Measurements from ENCODE around the gene ABHD15. TPM values are rescaled to one million over a fixed set of nuclear protein-coding genes. Genes with fewer than 3 reads are reported as not detected.

The ABHD15 gene, protein sequence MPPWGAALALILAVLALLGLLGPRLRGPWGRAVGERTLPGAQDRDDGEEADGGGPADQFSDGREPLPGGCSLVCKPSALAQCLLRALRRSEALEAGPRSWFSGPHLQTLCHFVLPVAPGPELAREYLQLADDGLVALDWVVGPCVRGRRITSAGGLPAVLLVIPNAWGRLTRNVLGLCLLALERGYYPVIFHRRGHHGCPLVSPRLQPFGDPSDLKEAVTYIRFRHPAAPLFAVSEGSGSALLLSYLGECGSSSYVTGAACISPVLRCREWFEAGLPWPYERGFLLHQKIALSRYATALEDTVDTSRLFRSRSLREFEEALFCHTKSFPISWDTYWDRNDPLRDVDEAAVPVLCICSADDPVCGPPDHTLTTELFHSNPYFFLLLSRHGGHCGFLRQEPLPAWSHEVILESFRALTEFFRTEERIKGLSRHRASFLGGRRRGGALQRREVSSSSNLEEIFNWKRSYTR
- total RNA-seq (2013), result 6.8 TPM
- 1 to 10 TPM; 3.1 to 4.6 (median 3.6) TPM for polyA plus RNA-seq
- 6.8 and 9.3 TPM in 2 replicates for polyA minus RNA-seq
- 0.64 to 8.0 (median 5.9) reads per million in 11 experiments for total RNA-seq

DNA sequence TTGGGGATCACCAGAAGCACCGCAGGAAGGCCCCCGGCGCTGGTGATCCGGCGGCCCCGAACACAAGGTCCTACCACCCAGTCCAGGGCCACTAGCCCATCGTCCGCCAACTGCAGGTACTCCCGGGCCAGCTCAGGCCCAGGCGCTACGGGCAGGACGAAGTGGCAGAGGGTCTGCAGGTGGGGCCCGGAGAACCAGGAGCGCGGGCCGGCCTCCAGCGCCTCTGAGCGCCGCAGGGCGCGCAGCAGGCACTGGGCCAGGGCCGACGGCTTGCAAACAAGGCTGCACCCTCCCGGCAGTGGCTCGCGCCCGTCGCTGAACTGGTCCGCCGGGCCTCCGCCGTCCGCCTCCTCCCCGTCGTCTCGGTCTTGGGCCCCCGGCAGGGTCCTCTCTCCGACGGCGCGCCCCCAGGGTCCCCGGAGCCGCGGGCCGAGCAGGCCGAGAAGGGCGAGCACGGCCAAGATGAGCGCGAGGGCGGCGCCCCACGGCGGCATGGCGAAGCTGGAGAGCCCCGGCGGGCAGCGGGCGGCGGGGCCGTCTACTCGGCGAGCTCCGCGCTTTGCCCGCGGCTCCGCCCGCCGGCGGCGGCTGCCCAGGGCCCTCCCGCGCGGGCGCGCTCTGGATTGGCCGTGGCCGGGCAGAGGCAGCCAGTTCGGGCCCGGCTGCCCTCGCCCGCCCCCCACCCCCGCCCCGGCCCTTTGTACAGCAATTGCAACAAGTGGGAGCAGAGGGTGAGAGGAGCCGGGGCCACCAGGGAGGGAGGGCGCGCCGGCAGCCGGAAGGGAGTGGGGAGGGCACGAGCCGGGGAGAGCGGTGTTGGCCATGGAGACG lies at the start of gene ABHD15:
TSS of gene ABHD15 (minus strand) at position 565 of the 831 bp plus-strand sequence. CDS start at position 494, 71 bp downstream.
- Histone ChIP-seq H3K4me2 (replicated peaks; ENCODE audit: extremely low read depth, low read length, poor library complexity, severe bottlenecking) (peak within 1 kb of the TSS; percentile 100), H3K9me3 (replicated peaks in 1 of 2; ENCODE audit: control insufficient read depth in 1 of 2, insufficient read depth in 1 of 2, low read length in 2 of 2) (no peaks in the 10 kb centered on the region), H3K27me3 (ENCODE audit: control insufficient read depth in 2 of 2, insufficient read depth in 2 of 2, low read length in 2 of 2) (no peaks in the 10 kb centered on the region), H3K9ac (ENCODE audit: insufficient read depth, low read length, poor library complexity, severe bottlenecking) (peak within 1 kb of the TSS; percentile 58), H3K4me1 (ENCODE audit: control insufficient read depth in 1 of 2, insufficient read depth in 2 of 2, low read length in 2 of 2) (peaks cover 46 to 48% of the 10 kb centered on the region in 2 donors), H3K79me2 (ENCODE audit: insufficient read depth, low read length) (peaks cover 41% of the 10 kb centered on the region), H3K4me3 (replicated peaks in 1 of 3; ENCODE audit: low read depth in 2 of 3, low read length in 3 of 3) (peak within 1 kb of the TSS; percentile 76 to 97 (median 87)), H4K20me1 (ENCODE audit: insufficient read depth, low read length) (peaks cover 10% of the 10 kb centered on the region), H3K27ac (ENCODE audit: low read depth in 1 of 2, low read length in 2 of 2) (peak within 1 kb of the TSS in 1 of 2 donors; percentile 70), H2AFZ (ENCODE audit: insufficient read depth, low read depth, low read length, poor library complexity, severe bottlenecking) (peak within 1 kb of the TSS; percentile 96), H3K36me3 (replicated peaks in 1 of 2; ENCODE audit: control insufficient read depth in 1 of 2, insufficient read depth in 2 of 2, low read length in 2 of 2) (no peaks in the 10 kb centered on the region)
- WGBS (ENCODE audit: insufficient coverage), result under 1% methylated on average over 90 of the region's 94 CpGs
- Mint-ChIP-seq H3K27ac (peak within 1 kb of the TSS in 6 of 7 donors; percentile 28 to 93 (median 72)), H3K27me3 (ENCODE audit: low read depth in 3 of 3) (peaks cover 0 to 7% (median 2%) of the 10 kb centered on the region in 3 donors), H3K9me3 (no peaks in the 10 kb centered on the region), H3K4me1 (peaks cover 54% of the 10 kb centered on the region), H3K4me3 (peak within 1 kb of the TSS; percentile 95 to 97), H3K36me3 (peaks cover 22% of the 10 kb centered on the region in 2 donors)
- intact Hi-C loops (cut with micrococcal nuclease), result loop anchor here (10.0 kb wide), 2 partner anchors 48 to 202 kb away; no protein-coding TSS in a partner anchor
- TF ChIP-seq, protein P1, sequence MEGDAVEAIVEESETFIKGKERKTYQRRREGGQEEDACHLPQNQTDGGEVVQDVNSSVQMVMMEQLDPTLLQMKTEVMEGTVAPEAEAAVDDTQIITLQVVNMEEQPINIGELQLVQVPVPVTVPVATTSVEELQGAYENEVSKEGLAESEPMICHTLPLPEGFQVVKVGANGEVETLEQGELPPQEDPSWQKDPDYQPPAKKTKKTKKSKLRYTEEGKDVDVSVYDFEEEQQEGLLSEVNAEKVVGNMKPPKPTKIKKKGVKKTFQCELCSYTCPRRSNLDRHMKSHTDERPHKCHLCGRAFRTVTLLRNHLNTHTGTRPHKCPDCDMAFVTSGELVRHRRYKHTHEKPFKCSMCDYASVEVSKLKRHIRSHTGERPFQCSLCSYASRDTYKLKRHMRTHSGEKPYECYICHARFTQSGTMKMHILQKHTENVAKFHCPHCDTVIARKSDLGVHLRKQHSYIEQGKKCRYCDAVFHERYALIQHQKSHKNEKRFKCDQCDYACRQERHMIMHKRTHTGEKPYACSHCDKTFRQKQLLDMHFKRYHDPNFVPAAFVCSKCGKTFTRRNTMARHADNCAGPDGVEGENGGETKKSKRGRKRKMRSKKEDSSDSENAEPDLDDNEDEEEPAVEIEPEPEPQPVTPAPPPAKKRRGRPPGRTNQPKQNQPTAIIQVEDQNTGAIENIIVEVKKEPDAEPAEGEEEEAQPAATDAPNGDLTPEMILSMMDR (IDR thresholded peaks at IDR 0.05), result peak; percentile 5
- DNase-seq, result peak in 2 of 3 donors; percentile 48 to 52
